CD4-positive, alpha-beta memory T cell (primary cell): ENCODE data around the gene NTNG1. TPM values are rescaled to one million over a fixed set of nuclear protein-coding genes. Genes with fewer than 3 reads are reported as not detected.

ENCODE experiments used
- CTCF ChIA-PET: fragments of 350-600 bp; sonication (Branson Sonifier 250); formaldehyde crosslinking; loops from one replicate; lab custom pipeline; 2021; ENCODE audit warnings: inconsistent platforms; ENCODE audit not compliant: partially characterized antibody; lab: Charles Lee
- POLR2A ChIA-PET: fragments of 350-600 bp; sonication (Branson Sonifier 250); formaldehyde crosslinking; loops from one replicate; lab custom pipeline; 2021; ENCODE audit not compliant: partially characterized antibody; lab: Charles Lee
- DNase-seq, 5 donors: peaks; one replicate each; pipeline versions ENCODE4 v3.0.0 to v3.0.0-alpha.2; 2020 to 2022; ENCODE audit warnings: mixed read lengths in 1 of 5
- H3K27ac ChIP-seq: one replicate; pipeline ENCODE4 v1.7.0; 2013; ENCODE audit warnings: low read depth, low read length
- H3K27me3 ChIP-seq: 2 replicates; pipeline ENCODE4 v1.7.0; 2013; ENCODE audit warnings: mild to moderate bottlenecking, low read length, moderate library complexity; ENCODE audit not compliant: insufficient read depth
- H3K36me3 ChIP-seq: 2 replicates; pipeline ENCODE4 v1.7.0; 2013; ENCODE audit warnings: mild to moderate bottlenecking, low read length, moderate library complexity; ENCODE audit not compliant: insufficient read depth
- H3K4me1 ChIP-seq: 2 replicates; pipeline ENCODE4 v1.7.0; 2013; ENCODE audit warnings: mild to moderate bottlenecking, low read length, moderate library complexity; ENCODE audit not compliant: insufficient read depth
- H3K4me3 ChIP-seq, 2 donors: one replicate each; pipeline ENCODE4 v1.7.0; 2013; ENCODE audit warnings: low read length in 2 of 2, mild to moderate bottlenecking in 1 of 2
- H3K9me3 ChIP-seq, 2 donors: one replicate each; pipeline ENCODE4 v1.7.0; 2013; ENCODE audit warnings: low read length in 2 of 2, control low read depth in 1 of 2; ENCODE audit not compliant: control insufficient read depth in 1 of 2
- H3K27ac Mint-ChIP-seq, 7 donors: one replicate each; pipeline ENCODE4 v1.8.0; 2020 to 2021; ENCODE audit warnings: mixed read lengths in 7 of 7, mild to moderate bottlenecking in 6 of 7, inconsistent platforms in 3 of 7, moderate library complexity in 3 of 7
- H3K27me3 Mint-ChIP-seq, 2 donors: one replicate each; pipeline ENCODE4 v1.8.0; 2020 to 2021; ENCODE audit warnings: mixed read lengths in 2 of 2
- H3K36me3 Mint-ChIP-seq, 2 donors: one replicate each; pipeline ENCODE4 v1.8.0; 2020 to 2021; ENCODE audit warnings: mixed read lengths in 2 of 2, inconsistent platforms in 1 of 2, mild to moderate bottlenecking in 1 of 2
- H3K4me1 Mint-ChIP-seq, 4 donors: one replicate each; pipeline ENCODE4 v1.8.0; 2020 to 2021; ENCODE audit warnings: mixed read lengths in 4 of 4, mild to moderate bottlenecking in 1 of 4
- H3K4me3 Mint-ChIP-seq, 8 donors: one replicate each; pipeline ENCODE4 v1.8.0; 2020 to 2021; ENCODE audit warnings: mixed read lengths in 8 of 8, mild to moderate bottlenecking in 7 of 8, moderate library complexity in 6 of 8, inconsistent platforms in 3 of 8
- H3K9me3 Mint-ChIP-seq, 8 donors: one replicate each; pipeline ENCODE4 v1.8.0; 2020 to 2021; ENCODE audit warnings: mixed read lengths in 8 of 8, mild to moderate bottlenecking in 5 of 8, inconsistent platforms in 3 of 8, moderate library complexity in 1 of 8
- intact Hi-C: fragments of 100-400 bp; cut with micrococcal nuclease; formaldehyde crosslinking; loops from one replicate; pipeline ENCODE4 v1.15.1; 2023
- polyA plus RNA-seq, 2 donors: library from polyadenylated mRNA; unstranded; fragments of 300-500 nt; fragmentation: Illumina TruSeq; gene quantifications; one replicate each; pipeline ENCODE4 v1.2.3, GENCODE V29; 2021
- total RNA-seq, 2 experiments: library from RNA; stranded (reverse); gene quantifications; one replicate each; pipeline ENCODE4 v1.2.3, GENCODE V29; 2021

The NTNG1 gene
- total and polyA plus RNA-seq, 4 experiments from 2014 or later, result not detected

- Histone ChIP-seq H3K4me3 (no peak overlapping the region), H3K9me3 (no peaks in the 10 kb centered on the region), H3K27me3 (no peaks in the 10 kb centered on the region), H3K4me1 (no peaks in the 10 kb centered on the region), H3K27ac (no peak overlapping the region), H3K36me3 (no peaks in the 10 kb centered on the region)
- H3K27me3 Mint-ChIP-seq, result peaks cover 1 to 3% of the 10 kb centered on the region in 2 donors
- intact Hi-C loops, result no loop called here
- H3K36me3 Mint-ChIP-seq, result no peaks in the 10 kb centered on the region
- POLR2A ChIA-PET, result no interaction called here
- H3K9me3 Mint-ChIP-seq, result peaks cover 0 to 8% (median under 1%) of the 10 kb centered on the region in 8 donors
- no peak overlapping the region for H3K4me3 Mint-ChIP-seq
- H3K27ac Mint-ChIP-seq, result no peak overlapping the region
- no peaks in the 10 kb centered on the region for H3K4me1 Mint-ChIP-seq
- no peak for DNase-seq
- CTCF ChIA-PET, result interaction anchor here (0.6 to 1.5 kb wide), 2 partner anchors 8 to 9 kb away, joined by 3 to 5 read pairs; no protein-coding TSS in a partner anchor
Measured at GRCh38 chr1:107389410-107390396, 248.9 kb downstream of the NTNG1 start.

- ChIA-PET POLR2A (no interaction called here), CTCF (no interaction called here)
- H3K4me3 Mint-ChIP-seq, result no peak overlapping the region
- H3K36me3 Mint-ChIP-seq, result no peaks in the 10 kb centered on the region
- H3K27ac Mint-ChIP-seq, result no peak overlapping the region
- H3K4me1 Mint-ChIP-seq, result no peaks in the 10 kb centered on the region
- H3K4me1 ChIP-seq, result no peaks in the 10 kb centered on the region
- H3K36me3 ChIP-seq, result no peaks in the 10 kb centered on the region
- peaks cover 0 to 8% (median under 1%) of the 10 kb centered on the region in 8 donors for H3K9me3 Mint-ChIP-seq
- DNase-seq, result no peak
- H3K4me3 ChIP-seq, result no peak overlapping the region
- peaks cover 1 to 2% of the 10 kb centered on the region in 2 donors for H3K27me3 Mint-ChIP-seq
- no peaks in the 10 kb centered on the region for H3K27me3 ChIP-seq
- H3K9me3 ChIP-seq, result no peaks in the 10 kb centered on the region
- H3K27ac ChIP-seq, result no peak overlapping the region
- intact Hi-C loops, result no loop called here
Measured at GRCh38 chr1:107394301-107394700, 253.5 kb downstream of the NTNG1 start.

- H3K4me3 Mint-ChIP-seq, result no peak overlapping the region
- ChIA-PET POLR2A (no interaction called here), CTCF (no interaction called here)
- H3K36me3 Mint-ChIP-seq, result no peaks in the 10 kb centered on the region
- no peaks in the 10 kb centered on the region for H3K27me3 Mint-ChIP-seq
- H3K4me1 ChIP-seq, result no peaks in the 10 kb centered on the region
- no peak overlapping the region for H3K4me3 ChIP-seq
- H3K9me3 ChIP-seq, result no peaks in the 10 kb centered on the region
- H3K4me1 Mint-ChIP-seq, result no peaks in the 10 kb centered on the region
- H3K27me3 ChIP-seq, result no peaks in the 10 kb centered on the region
- peaks cover 0 to 2% (median 0%) of the 10 kb centered on the region in 8 donors for H3K9me3 Mint-ChIP-seq
- no peak overlapping the region for H3K27ac ChIP-seq
- H3K36me3 ChIP-seq, result no peaks in the 10 kb centered on the region
- no peak overlapping the region for H3K27ac Mint-ChIP-seq
- intact Hi-C loops, result no loop called here
- DNase-seq, result no peak
Measured at GRCh38 chr1:107401704-107402103, 260.9 kb downstream of the NTNG1 start.

- H3K27ac ChIP-seq, result no peak overlapping the region
- no peak for DNase-seq
- POLR2A ChIA-PET, result no interaction called here
- no peaks in the 10 kb centered on the region for H3K27me3 ChIP-seq
- Mint-ChIP-seq H3K9me3 (peaks cover 0 to 2% (median 0%) of the 10 kb centered on the region in 8 donors), H3K4me1 (no peaks in the 10 kb centered on the region), H3K4me3 (no peak overlapping the region), H3K27ac (no peak overlapping the region), H3K27me3 (no peaks in the 10 kb centered on the region), H3K36me3 (no peaks in the 10 kb centered on the region)
- H3K4me3 ChIP-seq, result no peak overlapping the region
- CTCF ChIA-PET, result no interaction called here
- intact Hi-C loops, result no loop called here
- no peaks in the 10 kb centered on the region for H3K36me3 ChIP-seq
- no peaks in the 10 kb centered on the region for H3K9me3 ChIP-seq
- no peaks in the 10 kb centered on the region for H3K4me1 ChIP-seq
Measured at GRCh38 chr1:107404756-107405155, 263.9 kb downstream of the NTNG1 start.

- Mint-ChIP-seq H3K27me3 (no peaks in the 10 kb centered on the region), H3K27ac (no peak overlapping the region), H3K9me3 (peaks cover 0 to 2% (median 0%) of the 10 kb centered on the region in 8 donors), H3K36me3 (no peaks in the 10 kb centered on the region), H3K4me1 (no peaks in the 10 kb centered on the region), H3K4me3 (no peak overlapping the region)
- CTCF ChIA-PET, result no interaction called here
- Histone ChIP-seq H3K27me3 (no peaks in the 10 kb centered on the region), H3K9me3 (no peaks in the 10 kb centered on the region), H3K4me1 (no peaks in the 10 kb centered on the region), H3K4me3 (no peak overlapping the region), H3K27ac (no peak overlapping the region), H3K36me3 (no peaks in the 10 kb centered on the region)
- intact Hi-C loops, result no loop called here
- no peak for DNase-seq
- POLR2A ChIA-PET, result no interaction called here
Measured at GRCh38 chr1:107405236-107405635, 264.4 kb downstream of the NTNG1 start.

GRCh38 chr1:107407011-107407410 lies 266.2 kb downstream of the NTNG1 start:
- Histone ChIP-seq H3K4me1 (no peaks in the 10 kb centered on the region), H3K27ac (no peak overlapping the region), H3K27me3 (no peaks in the 10 kb centered on the region), H3K4me3 (no peak overlapping the region), H3K36me3 (no peaks in the 10 kb centered on the region), H3K9me3 (no peaks in the 10 kb centered on the region)
- Mint-ChIP-seq H3K27ac (no peak overlapping the region), H3K9me3 (no peaks in the 10 kb centered on the region), H3K36me3 (no peaks in the 10 kb centered on the region), H3K4me1 (no peaks in the 10 kb centered on the region), H3K4me3 (no peak overlapping the region), H3K27me3 (no peaks in the 10 kb centered on the region)
- no peak for DNase-seq
- ChIA-PET CTCF (no interaction called here), POLR2A (no interaction called here)
- intact Hi-C loops, result no loop called here

- DNase-seq, result no peak
- H3K27me3 ChIP-seq, result no peaks in the 10 kb centered on the region
- Mint-ChIP-seq H3K9me3 (peaks cover 0 to 3% (median 0%) of the 10 kb centered on the region in 8 donors), H3K4me1 (no peaks in the 10 kb centered on the region), H3K4me3 (no peak overlapping the region), H3K36me3 (no peaks in the 10 kb centered on the region), H3K27ac (no peak overlapping the region), H3K27me3 (peaks cover 0 to 2% of the 10 kb centered on the region in 2 donors)
- H3K4me1 ChIP-seq, result no peaks in the 10 kb centered on the region
- CTCF ChIA-PET, result no interaction called here
- H3K27ac ChIP-seq, result no peak overlapping the region
- intact Hi-C loops, result no loop called here
- H3K36me3 ChIP-seq, result no peaks in the 10 kb centered on the region
- no peaks in the 10 kb centered on the region for H3K9me3 ChIP-seq
- H3K4me3 ChIP-seq, result no peak overlapping the region
- POLR2A ChIA-PET, result no interaction called here
Measured at GRCh38 chr1:107413546-107413945, 272.7 kb downstream of the NTNG1 start.
